SK-N-SH treated with all-trans-retinoic acid at 6 μM for 48 hours (cell line): Measurements from ENCODE around the gene HADH.

ENCODE experiments used
- CREB5 ChIP-seq: fragments of 250-450 bp; sonication (Bioruptor Pico); IDR thresholded peaks from 2 replicates; pipeline ENCODE4 v1.5.1; 2020; ENCODE audit warnings: low read depth, mild to moderate bottlenecking, moderate library complexity
- CSDC2 ChIP-seq: fragments of 250-450 bp; sonication (Bioruptor Pico); IDR thresholded peaks from 2 replicates; pipeline ENCODE4 v1.5.0; 2020; ENCODE audit warnings: mild to moderate bottlenecking, moderate library complexity
- CSRNP3 ChIP-seq: fragments of 250-450 bp; sonication (Bioruptor Pico); IDR thresholded peaks from 2 replicates; pipeline ENCODE4 v1.5.1; 2021; ENCODE audit warnings: mild to moderate bottlenecking, moderate library complexity
- ESRRG ChIP-seq: fragments of 250-450 bp; sonication (Bioruptor Pico); IDR thresholded peaks from 2 replicates; pipeline ENCODE4 v1.6.1; 2021; ENCODE audit warnings: mild to moderate bottlenecking
- OSR1 ChIP-seq: fragments of 250-450 bp; sonication (Bioruptor Pico); IDR thresholded peaks from 2 replicates; pipeline ENCODE4 v1.8.0; 2022; ENCODE audit warnings: moderate library complexity, mild to moderate bottlenecking, inconsistent platforms
- PATZ1 ChIP-seq: fragments of 250-450 bp; sonication (Bioruptor Pico); IDR thresholded peaks from 2 replicates; pipeline ENCODE4 v1.8.0; 2020; ENCODE audit warnings: mild to moderate bottlenecking, moderate library complexity, borderline replicate concordance
- PPARA ChIP-seq: fragments of 250-450 bp; sonication (Bioruptor Pico); IDR thresholded peaks from 2 replicates; pipeline ENCODE4 v1.5.0; 2020; ENCODE audit warnings: mild to moderate bottlenecking, borderline replicate concordance
- RARB ChIP-seq: fragments of 250-450 bp; sonication (Bioruptor Pico); IDR thresholded peaks from 2 replicates; pipeline ENCODE4 v1.8.0; 2021; ENCODE audit warnings: mild to moderate bottlenecking, moderate library complexity
- SNAI2 ChIP-seq: fragments of 250-450 bp; sonication (Bioruptor Pico); IDR thresholded peaks from 2 replicates; pipeline ENCODE4 v1.5.0; 2020; ENCODE audit warnings: mild to moderate bottlenecking, moderate library complexity
- TOX ChIP-seq: fragments of 250-450 bp; sonication (Bioruptor Pico); IDR thresholded peaks from 2 replicates; pipeline ENCODE4 v1.8.0; 2021; ENCODE audit warnings: mild to moderate bottlenecking, moderate library complexity, borderline replicate concordance
- ZFP3 ChIP-seq: fragments of 250-450 bp; sonication (Bioruptor Pico); IDR thresholded peaks from 2 replicates; pipeline ENCODE4 v1.5.0; 2020; ENCODE audit warnings: mild to moderate bottlenecking, moderate library complexity
- ZFP30 ChIP-seq: fragments of 450-650 bp; formaldehyde crosslinking; IDR thresholded peaks from 2 replicates; pipeline ENCODE4 v1.5.0; 2022; ENCODE audit warnings: mild to moderate bottlenecking, moderate library complexity
- ZNF70 ChIP-seq: fragments of 450-650 bp; formaldehyde crosslinking; IDR thresholded peaks from 2 replicates; pipeline ENCODE4 v1.5.0; 2020; ENCODE audit warnings: mild to moderate bottlenecking, moderate library complexity
- ZNF8 ChIP-seq: fragments of 450-650 bp; formaldehyde crosslinking; IDR thresholded peaks from 2 replicates; pipeline ENCODE4 v1.5.0; 2020; ENCODE audit warnings: mild to moderate bottlenecking, moderate library complexity

GRCh38 chr4:107987916-107988762, 1.6 kb upstream of the HADH start:
- TF ChIP-seq ZNF8 (CRISPR knock-in tag) (no peak), ZFP3 (CRISPR knock-in tag) (no peak), RARB (CRISPR knock-in tag) (no peak), TOX (CRISPR knock-in tag) (no peak), PATZ1 (no peak), PPARA (no peak), ZFP30 (CRISPR knock-in tag) (no peak), CREB5 (CRISPR knock-in tag) (no peak), SNAI2 (CRISPR knock-in tag) (no peak), CSRNP3 (CRISPR knock-in tag) (no peak), ESRRG (CRISPR knock-in tag) (no peak), ZNF70 (CRISPR knock-in tag) (no peak), CSDC2 (no peak), OSR1 (no peak)
